ENCODE data around the gene GPRIN2.
A peak's percentile ranks its signal among the peaks of the same experiment; 100 is the strongest.

Gene GPRIN2

DNA sequence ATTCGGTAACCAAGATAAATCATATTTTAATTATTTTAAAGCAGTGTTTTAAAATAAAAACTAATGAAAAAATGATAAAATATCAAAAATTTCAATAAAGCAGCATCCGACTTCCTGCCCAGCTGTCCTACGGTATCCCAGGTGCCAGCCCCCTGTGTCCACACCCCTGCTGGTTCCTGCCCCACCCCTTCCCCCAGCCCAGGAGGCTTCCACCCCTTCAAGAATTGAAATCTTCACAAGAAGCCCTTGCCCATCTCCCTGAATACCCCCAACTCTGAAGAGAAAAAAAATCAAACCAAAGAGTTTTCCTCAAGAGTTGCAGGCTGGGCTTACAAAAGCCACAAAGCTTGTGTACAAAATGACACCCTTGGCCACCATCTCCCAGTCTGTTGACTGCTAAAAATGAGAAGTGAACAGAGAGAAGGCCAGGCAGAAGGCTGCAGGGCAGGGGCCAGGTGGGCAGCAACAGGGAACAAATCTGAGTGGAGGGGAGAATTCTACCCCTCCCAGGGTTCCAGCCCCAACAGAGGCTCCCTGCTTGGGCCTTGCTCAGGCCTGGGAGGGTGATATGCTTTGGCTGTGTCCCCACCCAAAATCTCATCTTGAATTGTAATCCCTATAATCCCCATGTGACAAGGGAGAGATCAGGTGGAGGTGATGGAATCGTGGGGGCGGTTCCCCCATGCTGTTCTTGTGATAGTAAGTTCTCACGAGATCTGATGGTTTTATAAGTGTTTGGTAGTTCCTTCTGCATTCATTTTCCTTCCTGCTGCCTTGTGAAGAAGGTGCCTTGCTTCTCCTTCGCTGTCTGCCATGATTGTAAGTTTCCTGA, 14.5 kb downstream of the GPRIN2 start:
- no peak overlapping the region for H3K27ac ChIP-seq
- no peaks in the 10 kb centered on the region for H3K36me3 ChIP-seq
- peak; percentile 22 for DNase-seq
- TF ChIP-seq, protein P1, sequence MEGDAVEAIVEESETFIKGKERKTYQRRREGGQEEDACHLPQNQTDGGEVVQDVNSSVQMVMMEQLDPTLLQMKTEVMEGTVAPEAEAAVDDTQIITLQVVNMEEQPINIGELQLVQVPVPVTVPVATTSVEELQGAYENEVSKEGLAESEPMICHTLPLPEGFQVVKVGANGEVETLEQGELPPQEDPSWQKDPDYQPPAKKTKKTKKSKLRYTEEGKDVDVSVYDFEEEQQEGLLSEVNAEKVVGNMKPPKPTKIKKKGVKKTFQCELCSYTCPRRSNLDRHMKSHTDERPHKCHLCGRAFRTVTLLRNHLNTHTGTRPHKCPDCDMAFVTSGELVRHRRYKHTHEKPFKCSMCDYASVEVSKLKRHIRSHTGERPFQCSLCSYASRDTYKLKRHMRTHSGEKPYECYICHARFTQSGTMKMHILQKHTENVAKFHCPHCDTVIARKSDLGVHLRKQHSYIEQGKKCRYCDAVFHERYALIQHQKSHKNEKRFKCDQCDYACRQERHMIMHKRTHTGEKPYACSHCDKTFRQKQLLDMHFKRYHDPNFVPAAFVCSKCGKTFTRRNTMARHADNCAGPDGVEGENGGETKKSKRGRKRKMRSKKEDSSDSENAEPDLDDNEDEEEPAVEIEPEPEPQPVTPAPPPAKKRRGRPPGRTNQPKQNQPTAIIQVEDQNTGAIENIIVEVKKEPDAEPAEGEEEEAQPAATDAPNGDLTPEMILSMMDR (IDR thresholded peaks at IDR 0.05; ENCODE audit: low read depth, low read length), result no peak
- no peak overlapping the region for H3K4me3 ChIP-seq (ENCODE audit: low read depth, low read length)
- H3K27me3 ChIP-seq (ENCODE audit: insufficient read depth, low read depth, severe bottlenecking), result no peaks in the 10 kb centered on the region
- no peaks in the 10 kb centered on the region for H3K9me3 ChIP-seq (ENCODE audit: severe bottlenecking)

- peak; percentile 60 for DNase-seq
- no peaks in the 10 kb centered on the region for H3K9me3 ChIP-seq (ENCODE audit: severe bottlenecking)
- peak overlapping the region; percentile 38 for H3K4me3 ChIP-seq (ENCODE audit: low read depth, low read length)
- H3K27me3 ChIP-seq (ENCODE audit: insufficient read depth, low read depth, severe bottlenecking), result no peaks in the 10 kb centered on the region
- no peak overlapping the region for H3K27ac ChIP-seq
- TF ChIP-seq, protein P1 (IDR thresholded peaks at IDR 0.05; ENCODE audit: low read depth, low read length), result peak; percentile 32; the same call in 1 of the 2 replicates
- H3K36me3 ChIP-seq, result no peaks in the 10 kb centered on the region
Measured at GRCh38 chr10:46541017-46541661, 15.3 kb downstream of the GPRIN2 start.

DNA sequence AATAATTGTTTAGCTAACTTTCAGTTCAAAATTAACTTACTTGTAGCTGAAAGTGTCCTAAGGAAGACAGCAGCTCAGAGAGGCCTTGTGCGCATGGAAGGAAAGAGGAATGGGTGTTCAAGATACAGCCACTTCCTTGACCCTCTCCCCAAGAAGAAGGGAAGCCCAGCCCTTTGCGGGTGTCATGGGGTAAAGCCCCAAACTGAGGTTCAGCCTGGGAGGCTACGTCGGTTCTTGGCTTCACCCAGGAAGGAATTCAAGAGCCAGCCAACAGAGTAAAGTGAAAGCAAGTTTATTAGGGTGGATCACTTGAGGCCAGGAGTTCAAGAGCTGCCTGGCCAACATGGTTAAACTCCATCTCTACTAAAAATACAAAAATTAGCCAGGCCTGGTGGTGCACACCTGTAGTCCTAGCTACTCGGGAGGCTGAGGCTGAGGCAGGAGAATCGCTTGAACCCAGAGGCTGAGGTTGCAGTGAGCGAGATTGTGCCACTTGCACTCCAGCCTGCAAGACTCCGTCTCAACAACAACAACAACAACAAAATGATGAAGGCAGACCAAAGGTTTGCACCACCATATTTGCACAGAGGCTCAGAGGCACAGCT, 15.9 kb downstream of the GPRIN2 start:
- Histone ChIP-seq H3K27ac (no peak overlapping the region), H3K9me3 (ENCODE audit: severe bottlenecking) (no peaks in the 10 kb centered on the region), H3K27me3 (ENCODE audit: insufficient read depth, low read depth, severe bottlenecking) (no peaks in the 10 kb centered on the region), H3K36me3 (no peaks in the 10 kb centered on the region), H3K4me3 (ENCODE audit: low read depth, low read length) (peak overlapping the region; percentile 38)
- DNase-seq, result no peak
- TF ChIP-seq, protein P1 (IDR thresholded peaks at IDR 0.05; ENCODE audit: low read depth, low read length), result 0 out of 2 replicates have a peak, but pooled peaks have one; percentile 1

GRCh38 chr10:46539596-46540411, 16.7 kb downstream of the GPRIN2 start:
- Histone ChIP-seq H3K4me3 (ENCODE audit: low read depth, low read length) (no peak overlapping the region), H3K27me3 (ENCODE audit: insufficient read depth, low read depth, severe bottlenecking) (no peaks in the 10 kb centered on the region), H3K27ac (no peak overlapping the region), H3K36me3 (no peaks in the 10 kb centered on the region), H3K9me3 (ENCODE audit: severe bottlenecking) (no peaks in the 10 kb centered on the region)
- TF ChIP-seq, protein P1 (IDR thresholded peaks at IDR 0.05; ENCODE audit: low read depth, low read length), result no peak
- DNase-seq, result no peak

- no peak for DNase-seq
- no peaks in the 10 kb centered on the region for H3K9me3 ChIP-seq (ENCODE audit: severe bottlenecking)
- no peaks in the 10 kb centered on the region for H3K36me3 ChIP-seq
- TF ChIP-seq, protein P1 (IDR thresholded peaks at IDR 0.05; ENCODE audit: low read depth, low read length), result no peak
- no peak overlapping the region for H3K4me3 ChIP-seq (ENCODE audit: low read depth, low read length)
- H3K27me3 ChIP-seq (ENCODE audit: insufficient read depth, low read depth, severe bottlenecking), result no peaks in the 10 kb centered on the region
- no peak overlapping the region for H3K27ac ChIP-seq
Measured at GRCh38 chr10:46538717-46539426, 17.6 kb downstream of the GPRIN2 start.
